ENCODE measurements around the gene CITED2. TPM values are rescaled to one million over a fixed set of nuclear protein-coding genes. Genes with fewer than 3 reads are reported as not detected.

The CITED2 gene
- total and polyA plus RNA-seq, 7 donors: 15.3 to 414 (median 118) TPM

GRCh38 chr6:139338795-139339194, 35.7 kb downstream of the CITED2 start:
- DNase-seq: no peak
- Histone ChIP-seq H3K27me3 (ENCODE audit: insufficient read depth in 3 of 3, low read length in 2 of 3) (no peaks in the 10 kb centered on the region), H3K4me3 (peak overlapping the region; percentile 27), H3K36me3 (ENCODE audit: insufficient read depth in 1 of 2, low read depth in 1 of 2) (no peaks in the 10 kb centered on the region), H3K9me3 (no peaks in the 10 kb centered on the region), H3K27ac (peak overlapping the region; percentile 71), H3K4me1 (peaks cover 48% of the 10 kb centered on the region)
- TF ChIP-seq CTCF (IDR thresholded peaks at IDR 0.05): no peak
- WGBS, 3 donors: 29 to 49% (median 36%) methylated on average over 9 of the region's 9 CpGs
- peak; percentile 85 to 92 (median 88) for ATAC-seq
- intact Hi-C loops (cut with DNase I): loop anchor here (2.0 to 5.0 kb wide), 2 partner anchors 41 to 46 kb away; no protein-coding TSS in a partner anchor

GRCh38 chr6:139337830-139338229, 36.6 kb downstream of the CITED2 start:
- Histone ChIP-seq H3K36me3 (ENCODE audit: insufficient read depth in 1 of 2, low read depth in 1 of 2) (no peaks in the 10 kb centered on the region), H3K4me1 (peaks cover 48% of the 10 kb centered on the region), H3K27me3 (ENCODE audit: insufficient read depth in 3 of 3, low read length in 2 of 3) (no peaks in the 10 kb centered on the region), H3K4me3 (no peak overlapping the region), H3K9me3 (no peaks in the 10 kb centered on the region), H3K27ac (peak overlapping the region; percentile 71)
- peak; percentile 32 to 61 for DNase-seq
- intact Hi-C loops (cut with DNase I): loop anchor here (2.0 to 5.0 kb wide), 2 partner anchors 41 to 45 kb away; no protein-coding TSS in a partner anchor
- WGBS, 3 donors: 38 to 68% (median 50%) methylated on average over 5 of the region's 5 CpGs
- no peak for TF ChIP-seq CTCF (IDR thresholded peaks at IDR 0.05)
- peak in 3 of 4 donors; percentile 60 to 62 (median 61) for ATAC-seq

- WGBS, 3 donors: 40 to 66% (median 52%) methylated on average over 2 of the region's 2 CpGs
- no peak for ATAC-seq
Observed at GRCh38 chr6:139337001-139337400, 37.4 kb downstream of the CITED2 start.

GRCh38 chr6:139336488-139336887, 38.0 kb downstream of the CITED2 start:
- no peaks in the 10 kb centered on the region for H3K9me3 ChIP-seq
- 28 to 37% (median 28%) methylated on average over 4 of the region's 4 CpGs for WGBS, 3 donors
- TF ChIP-seq CTCF (IDR thresholded peaks at IDR 0.05): no peak
- DNase-seq: peak; percentile 21 to 60
- H3K36me3 ChIP-seq (ENCODE audit: insufficient read depth in 1 of 2, low read depth in 1 of 2): no peaks in the 10 kb centered on the region
- ATAC-seq: peak in 3 of 4 donors; percentile 38 to 50 (median 48)
- no peak overlapping the region for H3K4me3 ChIP-seq
- H3K27me3 ChIP-seq (ENCODE audit: insufficient read depth in 3 of 3, low read length in 2 of 3): no peaks in the 10 kb centered on the region
- peaks cover 48% of the 10 kb centered on the region for H3K4me1 ChIP-seq
- intact Hi-C loops (cut with DNase I): loop anchor here in 1 of 2 donors (5.0 kb wide), 1 partner anchor 39 kb away; no protein-coding TSS in a partner anchor
- H3K27ac ChIP-seq: peak overlapping the region; percentile 39

More at GRCh38 chr6:139337001-139337400, 37.4 kb downstream of the CITED2 start:
- Histone ChIP-seq H3K36me3 (ENCODE audit: insufficient read depth in 1 of 2, low read depth in 1 of 2) (no peaks in the 10 kb centered on the region), H3K9me3 (no peaks in the 10 kb centered on the region), H3K27me3 (ENCODE audit: insufficient read depth in 3 of 3, low read length in 2 of 3) (no peaks in the 10 kb centered on the region), H3K27ac (peak overlapping the region; percentile 39), H3K4me1 (peaks cover 48% of the 10 kb centered on the region), H3K4me3 (no peak overlapping the region)
- no peak for DNase-seq
- no peak for TF ChIP-seq CTCF (IDR thresholded peaks at IDR 0.05)
- intact Hi-C loops (cut with DNase I): loop anchor here in 1 of 2 donors (5.0 kb wide), 1 partner anchor 40 kb away; no protein-coding TSS in a partner anchor
